ENCODE results near the gene YAE1.

DNA sequence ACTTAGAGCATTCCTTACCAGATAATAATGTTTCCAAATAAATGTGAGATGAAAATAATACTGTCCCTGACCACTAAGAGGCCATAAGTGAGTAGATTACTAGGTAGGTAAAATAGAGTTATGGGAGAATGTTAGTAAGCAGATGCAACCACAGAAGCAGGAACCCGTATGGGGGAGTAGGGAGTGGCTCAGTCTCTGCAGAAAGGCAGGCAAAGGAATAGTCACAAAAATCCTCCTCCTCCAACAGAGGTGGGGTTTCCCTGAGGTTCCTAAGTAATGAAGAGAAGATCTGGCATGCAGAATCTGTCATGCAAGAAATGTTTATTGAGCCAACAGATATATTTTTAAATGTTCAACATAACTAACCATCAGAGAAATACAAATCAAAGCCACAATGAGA, 9.0 kb upstream of the YAE1 start:
- TF ChIP-seq CTCF (IDR thresholded peaks at IDR 0.05) = no peak
- no peak for TF ChIP-seq EZH2 (IDR thresholded peaks at IDR 0.05; ENCODE audit: borderline replicate concordance, insufficient read depth, low read depth, low read length, poor library complexity, severe bottlenecking)
